GM21737 (cell line): ENCODE results near the gene GCSAM.

Source experiments
- ATAC-seq: cut with Tn5 transposase; IDR thresholded peaks from one replicate; pipeline ENCODE4 v1.9.1; 2021; ENCODE audit warnings: mild to moderate bottlenecking, moderate library complexity; ENCODE audit not compliant: unreplicated experiment

GCSAM gene

GRCh38 chr3:112129925-112130637 is 3.0 kb downstream of the GCSAM start:
- no peak for ATAC-seq

GRCh38 chr3:112128843-112129727 is 4.0 kb downstream of the GCSAM start:
- peak; percentile 40 for ATAC-seq

- ATAC-seq, result no peak
Observed at GRCh38 chr3:112127522-112128494, 5.2 kb downstream of the GCSAM start.

GRCh38 chr3:112126511-112126911 is 6.5 kb downstream of the GCSAM start:
- ATAC-seq, result no peak

- no peak for ATAC-seq
Observed at GRCh38 chr3:112124907-112125607, 8.0 kb downstream of the GCSAM start.

- no peak for ATAC-seq
Observed at GRCh38 chr3:112123548-112123947, 9.5 kb downstream of the GCSAM start.

- no peak for ATAC-seq
Observed at GRCh38 chr3:112122870-112123269, 10.2 kb downstream of the GCSAM start.

- ATAC-seq, result no peak
Observed at GRCh38 chr3:112121577-112122547, 11.2 kb downstream of the GCSAM start.

GRCh38 chr3:112119962-112120836 is 12.8 kb downstream of the GCSAM start:
- no peak for ATAC-seq

GRCh38 chr3:112117841-112118571 is 15.0 kb downstream of the GCSAM start:
- ATAC-seq, result no peak

GRCh38 chr3:112117415-112117814 is 15.6 kb downstream of the GCSAM start:
- ATAC-seq, result no peak

- ATAC-seq, result no peak
Observed at GRCh38 chr3:112116748-112117186, 16.3 kb downstream of the GCSAM start.

GRCh38 chr3:112115806-112116383 is 17.2 kb downstream of the GCSAM start:
- ATAC-seq, result no peak

- ATAC-seq, result peak; percentile 34
Observed at GRCh38 chr3:112115161-112115739, 17.8 kb downstream of the GCSAM start.

GRCh38 chr3:112114576-112115160 is 18.4 kb downstream of the GCSAM start:
- ATAC-seq, result no peak

- peak; percentile 55 for ATAC-seq
Observed at GRCh38 chr3:112111785-112112402, 21.2 kb downstream of the GCSAM start.
